Measurements from ENCODE around the gene HINFP.

GRCh38 chr11:119085437-119085847, 35.9 kb upstream of the HINFP start:
- no peak for TF ChIP-seq POLR2A (IDR thresholded peaks at IDR 0.05; ENCODE audit: low read depth, low read length)
- no peak for TF ChIP-seq CTCF (conservative IDR thresholded peaks at IDR 0.05; ENCODE audit: low read depth, low read length)
- no peak for TF ChIP-seq ELK1 (IDR thresholded peaks at IDR 0.05; ENCODE audit: borderline replicate concordance, low read depth, low read length)
- TF ChIP-seq CEBPB (IDR thresholded peaks at IDR 0.05; ENCODE audit: low read depth, low read length), result no peak
- no peak for TF ChIP-seq SMC3 (IDR thresholded peaks at IDR 0.05; ENCODE audit: low read depth, low read length)
- no peak for TF ChIP-seq RAD21 (IDR thresholded peaks at IDR 0.05; ENCODE audit: low read length)

All from IMR-90 (cell line).